DND-41 (cell line): ENCODE results near the gene TBC1D22A.

Source experiments
- CTCF ChIP-seq: IDR thresholded peaks from 2 replicates; pipeline ENCODE4 v1.5.1; 2012; ENCODE audit warnings: borderline replicate concordance, low read length, moderate library complexity, mild to moderate bottlenecking; ENCODE audit not compliant: poor library complexity, severe bottlenecking; ENCODE audit errors: extremely low read depth
- EZH2 ChIP-seq: IDR thresholded peaks from 3 replicates; pipeline ENCODE4 v1.6.1; 2012; ENCODE audit warnings: borderline replicate concordance, low read depth, mild to moderate bottlenecking, moderate library complexity, low read length, inconsistent platforms; ENCODE audit not compliant: severe bottlenecking

- TF ChIP-seq CTCF (no peak), EZH2 (no peak)
Measured at GRCh38 chr22:46815559-46815895, 53.1 kb downstream of the TBC1D22A start.
